H1 (cell line): Measurements from ENCODE around the gene ABCB10. TPM values are rescaled to one million over a fixed set of nuclear protein-coding genes. Genes with fewer than 3 reads are reported as not detected.

Experiments
- CTCF ChIA-PET: fragments of 300-600 bp; sonication (Branson Sonifier 250); formaldehyde crosslinking; loops from one replicate; lab custom pipeline; 2021; ENCODE audit not compliant: partially characterized antibody; lab: Charles Lee
- POLR2A ChIA-PET: fragments of 300-600 bp; sonication (Branson Sonifier 250); formaldehyde crosslinking; loops from one replicate; lab custom pipeline; 2021; ENCODE audit warnings: inconsistent platforms; ENCODE audit not compliant: partially characterized antibody; lab: Charles Lee
- DNase-seq, 2 experiments: peaks; one replicate each; pipeline versions ENCODE4 v3.0.0 to v3.0.0-alpha.2; 2010 to 2022; ENCODE audit warnings: low spot score in 2 of 2, low read depth in 1 of 2, mixed read lengths in 1 of 2
- FAIRE-seq: peaks from 2 replicates; lab custom pipeline; 2011; peaks lifted over from hg19 to GRCh38; lab: Jason Lieb, UNC
- H2AFZ ChIP-seq: 2 replicates; pipeline ENCODE4 v1.8.1; 2012; ENCODE audit warnings: low read length, inconsistent platforms
- H2AK5ac ChIP-seq: 2 replicates; pipeline ENCODE4 v1.6.1; 2013; ENCODE audit warnings: low read depth, low read length
- H2BK120ac ChIP-seq: replicated peaks from 2 replicates; pipeline ENCODE3; 2013; ENCODE audit warnings: low read depth, low read length, inconsistent platforms
- H2BK12ac ChIP-seq: 2 replicates; pipeline ENCODE4 v1.6.1; 2013; ENCODE audit warnings: low read depth, low read length
- H2BK15ac ChIP-seq: 2 replicates; pipeline ENCODE4 v1.6.1; 2013; ENCODE audit warnings: low read length
- H2BK20ac ChIP-seq: 2 replicates; pipeline ENCODE4 v1.6.1; 2013; ENCODE audit warnings: low read length
- H2BK5ac ChIP-seq: 2 replicates; pipeline ENCODE4 v1.6.1; 2013; ENCODE audit warnings: low read depth, low read length
- H3K14ac ChIP-seq: 2 replicates; pipeline ENCODE4 v1.6.1; 2013; ENCODE audit warnings: inconsistent platforms; ENCODE audit not compliant: insufficient read length
- H3K18ac ChIP-seq: 2 replicates; pipeline ENCODE4 v1.6.1; 2013; ENCODE audit warnings: low read length; ENCODE audit errors: extremely low read depth
- H3K23ac ChIP-seq: 2 replicates; pipeline ENCODE4 v1.6.1; 2013; ENCODE audit warnings: inconsistent platforms; ENCODE audit not compliant: insufficient read length
- H3K23me2 ChIP-seq: 2 replicates; pipeline ENCODE4 v1.6.1; 2013; ENCODE audit warnings: low read depth, low read length
- H3K27ac ChIP-seq: 2 replicates; pipeline ENCODE4 v1.6.1; 2011; ENCODE audit warnings: low read depth, low read length, inconsistent platforms
- H3K27me3 ChIP-seq, 4 experiments: replicated peaks in 1 of 4; 1 replicate in 1 of 4; 2 replicates in 3 of 4; pipeline versions ENCODE4 v1.6.1 to v1.8.1; 2011 to 2013; ENCODE audit warnings: low read length in 3 of 4, mild to moderate bottlenecking in 3 of 4, inconsistent platforms in 2 of 4, mixed read lengths in 2 of 4, moderate library complexity in 1 of 4; ENCODE audit not compliant: control insufficient read depth in 3 of 4, insufficient read depth in 3 of 4; ENCODE audit errors: extremely low read depth in 1 of 4
- H3K36me3 ChIP-seq, 4 experiments: 2 replicates each; pipeline versions ENCODE4 v1.6.1 to v1.8.1; 2011 to 2013; ENCODE audit warnings: mild to moderate bottlenecking in 4 of 4, low read length in 3 of 4, moderate library complexity in 2 of 4, control low read depth in 1 of 4, inconsistent platforms in 1 of 4; ENCODE audit not compliant: insufficient read depth in 4 of 4, control insufficient read depth in 2 of 4
- H3K4ac ChIP-seq: replicated peaks from 2 replicates; pipeline ENCODE3; 2013; ENCODE audit warnings: low read length, low read depth, mixed read lengths, inconsistent platforms; ENCODE audit not compliant: insufficient read length
- H3K4me1 ChIP-seq, 4 experiments: replicated peaks in 1 of 4; 1 replicate in 1 of 4; 2 replicates in 3 of 4; pipeline versions ENCODE4 v1.6.1 to v1.8.1; 2011 to 2013; ENCODE audit warnings: low read length in 3 of 4, inconsistent platforms in 2 of 4, mixed read lengths in 1 of 4; ENCODE audit not compliant: insufficient read depth in 4 of 4, control insufficient read depth in 3 of 4
- H3K4me2 ChIP-seq, 2 experiments: 2 replicates each; pipeline versions ENCODE4 v1.6.1 to v1.8.1; 2011 to 2013; ENCODE audit warnings: low read depth in 2 of 2, low read length in 2 of 2, control low read depth in 1 of 2, inconsistent platforms in 1 of 2, mild to moderate bottlenecking in 1 of 2; ENCODE audit not compliant: insufficient read depth in 1 of 2
- H3K4me3 ChIP-seq, 4 experiments: fragments of 200-600, 300-600 bp in 1 of 4; sonication (generic), shearing (Covaris generic), sonication (Bioruptor Twin) in 1 of 4; 2 replicates each; pipeline versions ENCODE4 v1.5.1 to v1.8.1; 2011 to 2016; ENCODE audit warnings: low read length in 4 of 4, low read depth in 3 of 4, control low read depth in 2 of 4, inconsistent platforms in 2 of 4, mild to moderate bottlenecking in 2 of 4, mixed read lengths in 1 of 4, moderate library complexity in 1 of 4; ENCODE audit not compliant: insufficient read depth in 2 of 4; ENCODE audit errors: extremely low read depth in 1 of 4
- H3K56ac ChIP-seq: replicated peaks from 2 replicates; pipeline ENCODE3; 2013; ENCODE audit warnings: low read depth, mild to moderate bottlenecking, mixed read lengths, low read length, inconsistent platforms; ENCODE audit not compliant: insufficient read length
- H3K79me1 ChIP-seq: 2 replicates; pipeline ENCODE4 v1.6.1; 2013; ENCODE audit warnings: low read depth, low read length, control low read depth
- H3K79me2 ChIP-seq, 2 experiments: 2 replicates each; pipeline versions ENCODE4 v1.6.1 to v1.8.1; 2012 to 2013; ENCODE audit warnings: low read length in 2 of 2, mild to moderate bottlenecking in 2 of 2, inconsistent platforms in 1 of 2; ENCODE audit not compliant: insufficient read depth in 2 of 2, control insufficient read depth in 1 of 2
- H3K9ac ChIP-seq, 4 experiments: replicated peaks in 1 of 4; 1 replicate in 1 of 4; 2 replicates in 3 of 4; pipeline versions ENCODE4 v1.6.1 to v1.8.1; 2011 to 2013; ENCODE audit warnings: low read depth in 3 of 4, low read length in 3 of 4, control low read depth in 2 of 4, mild to moderate bottlenecking in 2 of 4, moderate library complexity in 2 of 4, inconsistent platforms in 1 of 4; ENCODE audit errors: extremely low read depth in 1 of 4
- H3K9me3 ChIP-seq, 2 experiments: 2 replicates each; pipeline versions ENCODE4 v1.6.1 to v1.8.1; 2012 to 2013; ENCODE audit warnings: mild to moderate bottlenecking in 2 of 2, moderate library complexity in 2 of 2, control low read depth in 1 of 2, inconsistent platforms in 1 of 2, low read depth in 1 of 2, low read length in 1 of 2, mixed read lengths in 1 of 2; ENCODE audit not compliant: insufficient read depth in 2 of 2
- H4K20me1 ChIP-seq, 2 experiments: replicated peaks in 1 of 2; 2 replicates each; pipeline versions ENCODE3 to v1.8.1; 2011 to 2013; ENCODE audit warnings: inconsistent platforms in 2 of 2, low read length in 2 of 2, mild to moderate bottlenecking in 1 of 2; ENCODE audit not compliant: insufficient read depth in 2 of 2, control insufficient read depth in 1 of 2
- H4K5ac ChIP-seq: 2 replicates; pipeline ENCODE4 v1.6.1; 2013; ENCODE audit warnings: low read length, low read depth, mixed read lengths, inconsistent platforms; ENCODE audit not compliant: insufficient read length
- H4K8ac ChIP-seq: 2 replicates; pipeline ENCODE4 v1.8.0; 2013; ENCODE audit warnings: mild to moderate bottlenecking, moderate library complexity, low read length, inconsistent platforms; ENCODE audit not compliant: insufficient read depth; ENCODE audit errors: extremely low read depth
- H4K91ac ChIP-seq: replicated peaks from 2 replicates; pipeline ENCODE3; 2013; ENCODE audit warnings: low read length, mixed read lengths, inconsistent platforms; ENCODE audit not compliant: insufficient read length
- FOSL1 ChIP-seq: IDR thresholded peaks from 2 replicates; pipeline ENCODE4 v1.6.1; 2011; ENCODE audit warnings: mild to moderate bottlenecking, low read depth, low read length, moderate library complexity; ENCODE audit not compliant: insufficient read depth
- HDAC6 ChIP-seq: IDR thresholded peaks from one replicate; pipeline ENCODE4 v1.7.1; 2012; ENCODE audit warnings: low read depth, mild to moderate bottlenecking, inconsistent platforms, low read length, moderate library complexity
- KDM4A ChIP-seq: IDR thresholded peaks from one replicate; pipeline ENCODE4 v1.7.1; 2012; ENCODE audit warnings: low read depth, mild to moderate bottlenecking, moderate library complexity, low read length, inconsistent platforms; ENCODE audit not compliant: severe bottlenecking
- RNF2 ChIP-seq: fragments of 200-900, 300-1000 bp; sonication (generic); IDR thresholded peaks from 2 replicates; pipeline ENCODE4 v1.7.1; 2016; ENCODE audit warnings: borderline replicate concordance, low read depth, mild to moderate bottlenecking, antibody characterized with exemption, low read length; ENCODE audit not compliant: poor library complexity, severe bottlenecking; ENCODE audit errors: missing control alignments
- SIRT6 ChIP-seq: IDR thresholded peaks from one replicate; pipeline ENCODE4 v1.7.1; 2012; ENCODE audit warnings: low read length, inconsistent platforms
- WGBS, 2 experiments: shearing (Covaris generic) in 1 of 2; methylation state at CpG; one replicate each; pipeline versions ENCODE4 v1.1.6 to v1.1.7; 2013 to 2015; ENCODE audit warnings: low lambda C conversion rate in 2 of 2, mixed read lengths in 2 of 2, inconsistent platforms in 1 of 2, low coverage in 1 of 2, missing lambda C conversion rate in 1 of 2; ENCODE audit not compliant: insufficient replicate concordance in 2 of 2, insufficient coverage in 1 of 2, insufficient read length in 1 of 2; ENCODE audit errors: extremely low coverage in 1 of 2, missing lambda C conversion rate in 1 of 2; 5-methylcytosine and 5-hydroxymethylcytosine counted together
- polyA plus RNA-seq, 7 experiments: library from polyadenylated mRNA; depleted of rRNA in 3 of 7; stranded (reverse) in 5 of 7; unstranded in 2 of 7; fragments of >200 nt in 5 of 7; fragments of 200-250 nt in 2 of 7; gene quantifications; 1 replicate in 5 of 7; 2 replicates in 1 of 7; 4 replicates in 1 of 7; pipeline versions ENCODE4 v1.2.1 to v1.2.3, GENCODE V29; 2011 to 2013; ENCODE audit warnings: missing spikeins in 2 of 7, mixed read lengths in 2 of 7
- total RNA-seq: library from RNA; stranded (reverse); fragmentation: NEBNext Ultra II Directional; extraction: Animal tissue kit (Norgen Biotek cat#: 25700); gene quantifications from 2 replicates; pipeline ENCODE4 v1.2.1, GENCODE V29; 2021
- TF ChIP-seq, protein P1 (sequence below), 3 experiments: IDR thresholded peaks; 1 replicate in 2 of 3; 2 replicates in 1 of 3; pipeline versions ENCODE4 v1.5.1 to v1.6.1; 2011; ENCODE audit warnings: low read length in 3 of 3, mild to moderate bottlenecking in 3 of 3, inconsistent platforms in 2 of 3, low read depth in 1 of 3, moderate library complexity in 1 of 3; ENCODE audit not compliant: insufficient read depth in 1 of 3; ENCODE audit errors: control extremely low read depth in 1 of 3
- TF ChIP-seq, protein P2 (sequence below): IDR thresholded peaks from 2 replicates; pipeline ENCODE4 v1.6.1; 2012; ENCODE audit warnings: low read length, inconsistent platforms

The ABCB10 gene
- total and polyA plus RNA-seq, 2 of the 8 experiments (the other 6 are each of a cell fraction or from before 2014, with no cell fraction given), result 3.6 to 11.9 TPM

DNA sequence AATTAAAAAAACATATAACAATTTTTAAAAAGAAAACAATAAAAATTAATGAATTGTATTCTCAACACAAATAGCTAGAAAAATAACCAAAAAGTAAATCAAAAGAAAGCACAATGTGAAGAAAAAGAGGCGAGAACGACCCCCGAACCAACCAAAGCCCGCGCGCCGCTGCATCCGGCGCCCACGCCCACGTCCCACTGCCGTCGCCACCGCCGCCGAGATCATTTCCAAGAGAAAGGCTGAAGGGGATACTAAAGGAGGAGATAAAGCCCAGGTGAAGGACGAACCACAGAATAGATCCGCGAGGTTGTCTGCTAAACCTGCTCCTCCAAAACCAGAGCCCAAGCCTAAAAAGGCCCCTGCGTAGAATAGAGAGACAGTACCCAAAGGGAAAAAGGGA, 11.8 kb upstream of the ABCB10 start:
- Histone ChIP-seq H2BK120ac (no peak overlapping the region), H2AFZ (no peak overlapping the region), H3K18ac (no peak overlapping the region), H4K8ac (no peak overlapping the region), H3K23me2 (no peaks in the 10 kb centered on the region), H4K5ac (no peak overlapping the region), H3K4ac (no peak overlapping the region), H3K4me2 (no peak overlapping the region), H2BK15ac (no peak overlapping the region), H3K79me1 (no peaks in the 10 kb centered on the region), H3K36me3 (no peaks in the 10 kb centered on the region), H3K23ac (no peak overlapping the region), H3K27me3 (no peaks in the 10 kb centered on the region), H2BK5ac (no peak overlapping the region), H3K14ac (no peak overlapping the region), H3K27ac (no peak overlapping the region), H3K9me3 (no peaks in the 10 kb centered on the region), H3K4me3 (no peak overlapping the region), H2BK20ac (no peak overlapping the region), H3K79me2 (no peaks in the 10 kb centered on the region), H4K91ac (no peak overlapping the region), H2AK5ac (no peak overlapping the region), H4K20me1 (no peaks in the 10 kb centered on the region), H2BK12ac (no peak overlapping the region), H3K9ac (no peak overlapping the region), H3K56ac (no peak overlapping the region), H3K4me1 (no peaks in the 10 kb centered on the region)
- ChIA-PET POLR2A (interaction anchor here (1.0 kb wide), 1 partner anchor 9 kb away, joined by 3 read pairs; no protein-coding TSS in a partner anchor), CTCF (interaction anchor here (0.7 kb wide), 1 partner anchor 53 kb away, joined by 4 read pairs; no protein-coding TSS in a partner anchor)
- FAIRE-seq (no peak), DNase-seq (no peak)
- WGBS, 2 experiments, result 82% methylated on average over 19 of the region's 20 CpGs; no CpG with 5 or more reads in 1 of the 2 experiments
- TF ChIP-seq, protein P1, sequence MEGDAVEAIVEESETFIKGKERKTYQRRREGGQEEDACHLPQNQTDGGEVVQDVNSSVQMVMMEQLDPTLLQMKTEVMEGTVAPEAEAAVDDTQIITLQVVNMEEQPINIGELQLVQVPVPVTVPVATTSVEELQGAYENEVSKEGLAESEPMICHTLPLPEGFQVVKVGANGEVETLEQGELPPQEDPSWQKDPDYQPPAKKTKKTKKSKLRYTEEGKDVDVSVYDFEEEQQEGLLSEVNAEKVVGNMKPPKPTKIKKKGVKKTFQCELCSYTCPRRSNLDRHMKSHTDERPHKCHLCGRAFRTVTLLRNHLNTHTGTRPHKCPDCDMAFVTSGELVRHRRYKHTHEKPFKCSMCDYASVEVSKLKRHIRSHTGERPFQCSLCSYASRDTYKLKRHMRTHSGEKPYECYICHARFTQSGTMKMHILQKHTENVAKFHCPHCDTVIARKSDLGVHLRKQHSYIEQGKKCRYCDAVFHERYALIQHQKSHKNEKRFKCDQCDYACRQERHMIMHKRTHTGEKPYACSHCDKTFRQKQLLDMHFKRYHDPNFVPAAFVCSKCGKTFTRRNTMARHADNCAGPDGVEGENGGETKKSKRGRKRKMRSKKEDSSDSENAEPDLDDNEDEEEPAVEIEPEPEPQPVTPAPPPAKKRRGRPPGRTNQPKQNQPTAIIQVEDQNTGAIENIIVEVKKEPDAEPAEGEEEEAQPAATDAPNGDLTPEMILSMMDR (IDR thresholded peaks at IDR 0.05; ENCODE audit: control extremely low read depth in 1 of 3, insufficient read depth in 1 of 3, low read depth in 1 of 3, low read length in 3 of 3), result no peak
- TF ChIP-seq RNF2, result no peak
- no peak for TF ChIP-seq HDAC6
- TF ChIP-seq SIRT6, result no peak
- no peak for TF ChIP-seq FOSL1
- TF ChIP-seq, protein P2, sequence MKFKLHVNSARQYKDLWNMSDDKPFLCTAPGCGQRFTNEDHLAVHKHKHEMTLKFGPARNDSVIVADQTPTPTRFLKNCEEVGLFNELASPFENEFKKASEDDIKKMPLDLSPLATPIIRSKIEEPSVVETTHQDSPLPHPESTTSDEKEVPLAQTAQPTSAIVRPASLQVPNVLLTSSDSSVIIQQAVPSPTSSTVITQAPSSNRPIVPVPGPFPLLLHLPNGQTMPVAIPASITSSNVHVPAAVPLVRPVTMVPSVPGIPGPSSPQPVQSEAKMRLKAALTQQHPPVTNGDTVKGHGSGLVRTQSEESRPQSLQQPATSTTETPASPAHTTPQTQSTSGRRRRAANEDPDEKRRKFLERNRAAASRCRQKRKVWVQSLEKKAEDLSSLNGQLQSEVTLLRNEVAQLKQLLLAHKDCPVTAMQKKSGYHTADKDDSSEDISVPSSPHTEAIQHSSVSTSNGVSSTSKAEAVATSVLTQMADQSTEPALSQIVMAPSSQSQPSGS, result no peak
- TF ChIP-seq KDM4A, result no peak
